OCI-LY3 (cell line): ENCODE results near the gene PRPS2.

Experiments
- EZH2phosphoT487 ChIP-seq: fragments of 200-600 bp; shearing (Covaris generic); IDR thresholded peaks from 2 replicates; pipeline ENCODE4 v1.6.1; 2018; ENCODE audit warnings: antibody characterized with exemption, mixed run types, low read depth
- TF ChIP-seq, protein P1 (sequence below): fragments of 200-600, 300-600 bp; sonication (generic); IDR thresholded peaks from 2 replicates; pipeline ENCODE4 v1.5.1; 2014; ENCODE audit warnings: antibody characterized with exemption, low read length, low read depth

- TF ChIP-seq, protein P1, sequence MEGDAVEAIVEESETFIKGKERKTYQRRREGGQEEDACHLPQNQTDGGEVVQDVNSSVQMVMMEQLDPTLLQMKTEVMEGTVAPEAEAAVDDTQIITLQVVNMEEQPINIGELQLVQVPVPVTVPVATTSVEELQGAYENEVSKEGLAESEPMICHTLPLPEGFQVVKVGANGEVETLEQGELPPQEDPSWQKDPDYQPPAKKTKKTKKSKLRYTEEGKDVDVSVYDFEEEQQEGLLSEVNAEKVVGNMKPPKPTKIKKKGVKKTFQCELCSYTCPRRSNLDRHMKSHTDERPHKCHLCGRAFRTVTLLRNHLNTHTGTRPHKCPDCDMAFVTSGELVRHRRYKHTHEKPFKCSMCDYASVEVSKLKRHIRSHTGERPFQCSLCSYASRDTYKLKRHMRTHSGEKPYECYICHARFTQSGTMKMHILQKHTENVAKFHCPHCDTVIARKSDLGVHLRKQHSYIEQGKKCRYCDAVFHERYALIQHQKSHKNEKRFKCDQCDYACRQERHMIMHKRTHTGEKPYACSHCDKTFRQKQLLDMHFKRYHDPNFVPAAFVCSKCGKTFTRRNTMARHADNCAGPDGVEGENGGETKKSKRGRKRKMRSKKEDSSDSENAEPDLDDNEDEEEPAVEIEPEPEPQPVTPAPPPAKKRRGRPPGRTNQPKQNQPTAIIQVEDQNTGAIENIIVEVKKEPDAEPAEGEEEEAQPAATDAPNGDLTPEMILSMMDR = no peak
- no peak for TF ChIP-seq EZH2phosphoT487
These were observed 39.3 kb upstream of the PRPS2 start for GRCh38 chrX:12751887-12752286.
